ENCODE measurements around the gene POU2AF1.

- no peak for TF ChIP-seq CTCF (IDR thresholded peaks at IDR 0.05)
- TF ChIP-seq POLR2AphosphoS5 (IDR thresholded peaks at IDR 0.05) = no peak
- no peak for TF ChIP-seq POLR2A (IDR thresholded peaks at IDR 0.05)
Measured at GRCh38 chr11:111361874-111362273, 17.2 kb downstream of the POU2AF1 start.
